ENCODE data around the gene POLE3.
A peak's percentile ranks its signal among the peaks of the same experiment; 100 is the strongest.
"Not testable (repeated sequence)": the region's sequence is repeated elsewhere in the genome, so short reads cannot be mapped to it uniquely, and the experiment has no call there.

POLE3 gene

DNA sequence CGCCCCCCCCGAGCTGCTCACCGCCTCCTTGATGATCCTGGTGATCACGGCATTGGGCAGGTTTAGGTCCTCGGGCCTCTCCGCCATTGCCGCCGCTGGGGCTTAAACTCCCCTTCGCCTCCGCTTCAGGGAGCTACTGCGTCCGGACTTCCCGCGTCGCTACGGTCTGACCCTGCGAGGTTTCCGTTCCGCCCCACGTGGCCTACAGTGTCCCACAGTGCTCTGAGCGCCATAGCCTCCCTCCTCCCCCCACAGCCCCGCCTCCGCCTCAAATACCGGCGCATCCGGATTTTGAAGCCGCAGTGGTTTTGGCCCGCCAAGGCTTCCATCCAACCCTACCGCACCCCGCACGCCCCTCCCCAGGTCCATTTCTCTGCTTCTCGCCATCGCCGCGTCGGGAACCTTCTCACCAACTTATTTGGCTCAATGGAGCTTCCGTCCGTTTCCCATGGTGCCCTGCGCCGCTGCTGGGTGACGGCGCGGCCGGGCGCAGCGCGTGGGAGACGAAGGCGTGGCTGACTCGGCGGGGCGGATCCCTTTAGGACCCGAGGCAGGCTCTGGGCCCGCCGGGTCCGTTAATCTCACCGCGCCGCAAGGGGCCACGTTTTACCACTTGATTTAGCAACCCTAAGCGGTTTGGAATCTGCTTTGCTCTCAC, at the start of gene POLE3, which contains the start of gene C9orf43:
POLE3 (minus strand) TSS at position 469 of the 658 bp plus-strand sequence; CDS start at position 87, 382 bp downstream.
C9orf43 (plus strand) TSS at position 541 of the 658 bp plus-strand sequence. CDS start 2,747 bp downstream, outside the sequence.
- DNase-seq (ENCODE audit: low spot score) = peak; percentile 97

GRCh38 chr9:113456235-113456634, 45.8 kb upstream of the POLE3 start:
- no peak for DNase-seq (ENCODE audit: low spot score)

DNA sequence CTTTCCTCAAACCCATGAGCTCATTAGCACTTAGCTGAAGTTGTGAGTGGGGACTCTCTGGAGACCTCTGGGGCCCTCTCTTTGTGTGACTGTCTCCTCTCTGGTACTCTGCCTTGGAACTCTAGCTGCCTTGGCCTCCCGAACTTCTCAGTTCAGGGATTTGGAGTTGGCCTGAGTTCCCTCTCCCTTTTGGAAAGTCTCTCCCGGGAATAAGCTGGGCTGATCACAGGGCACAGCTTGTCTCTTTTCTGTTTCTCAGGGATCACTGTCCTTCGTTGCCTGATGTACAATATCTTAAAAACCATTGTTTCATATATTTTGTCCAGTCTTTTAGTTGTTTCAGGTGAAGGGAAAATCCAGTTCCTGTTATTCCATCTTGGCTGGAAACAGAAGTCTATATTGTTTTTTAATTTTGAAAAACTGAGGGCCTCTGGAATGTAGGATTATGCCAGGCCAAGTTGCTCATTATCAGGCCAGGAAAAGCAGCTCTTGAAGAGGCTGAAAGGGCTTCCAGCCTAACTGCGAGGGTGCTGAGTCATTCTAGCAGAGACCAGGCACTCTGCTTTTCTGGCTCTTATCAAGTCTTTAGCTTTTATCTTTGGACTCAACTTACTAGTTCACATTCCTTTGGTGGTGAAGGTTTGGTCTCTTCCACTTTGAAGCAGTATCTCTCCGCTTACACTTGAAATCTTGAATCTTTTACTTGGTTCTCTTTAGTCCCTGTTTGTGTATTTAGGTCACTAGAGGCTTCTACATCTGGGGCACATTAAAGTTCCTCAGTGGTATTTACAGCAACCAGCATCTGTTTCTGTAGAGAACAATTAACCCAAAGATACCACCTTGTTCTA, 44.7 kb upstream of the POLE3 start:
- no peak for DNase-seq (ENCODE audit: low spot score)

GRCh38 chr9:113452113-113452605, 41.7 kb upstream of the POLE3 start:
- no peak for DNase-seq (ENCODE audit: low spot score)

- DNase-seq (ENCODE audit: low spot score) = no peak
Measured at GRCh38 chr9:113449376-113449775, 38.9 kb upstream of the POLE3 start.

- no peak for DNase-seq (ENCODE audit: low spot score)
Measured at GRCh38 chr9:113446323-113446740, 35.9 kb upstream of the POLE3 start.

DNA sequence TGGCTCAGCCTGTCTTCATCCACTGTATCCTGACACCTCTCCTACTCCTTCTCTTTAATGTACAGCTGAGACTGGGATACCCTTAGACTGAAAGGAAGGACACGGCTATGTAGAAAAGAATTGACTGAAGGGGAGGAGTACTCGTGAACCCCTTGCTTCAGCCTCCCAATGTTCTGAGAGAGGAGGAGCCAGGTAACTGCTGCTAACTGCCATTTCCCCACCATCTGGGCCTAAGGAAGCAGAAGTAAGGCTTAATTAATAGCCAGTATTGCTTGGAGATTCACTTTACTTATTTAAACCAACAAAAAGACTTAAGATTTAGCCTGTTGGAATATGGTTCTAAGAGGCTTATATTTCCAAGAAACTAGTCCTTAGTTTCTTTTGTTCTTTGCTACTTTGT, 34.3 kb upstream of the POLE3 start:
- no peak for DNase-seq (ENCODE audit: low spot score)

GRCh38 chr9:113437716-113438115, 27.2 kb upstream of the POLE3 start:
- not testable (repeated sequence) for DNase-seq (ENCODE audit: low spot score)

- no peak for DNase-seq (ENCODE audit: low spot score)
Measured at GRCh38 chr9:113436728-113437515, 26.4 kb upstream of the POLE3 start.

- DNase-seq (ENCODE audit: low spot score) = no peak
Measured at GRCh38 chr9:113431191-113431590, 20.7 kb upstream of the POLE3 start.

GRCh38 chr9:113428062-113428615, 17.7 kb upstream of the POLE3 start:
- no peak for DNase-seq (ENCODE audit: low spot score)

DNA sequence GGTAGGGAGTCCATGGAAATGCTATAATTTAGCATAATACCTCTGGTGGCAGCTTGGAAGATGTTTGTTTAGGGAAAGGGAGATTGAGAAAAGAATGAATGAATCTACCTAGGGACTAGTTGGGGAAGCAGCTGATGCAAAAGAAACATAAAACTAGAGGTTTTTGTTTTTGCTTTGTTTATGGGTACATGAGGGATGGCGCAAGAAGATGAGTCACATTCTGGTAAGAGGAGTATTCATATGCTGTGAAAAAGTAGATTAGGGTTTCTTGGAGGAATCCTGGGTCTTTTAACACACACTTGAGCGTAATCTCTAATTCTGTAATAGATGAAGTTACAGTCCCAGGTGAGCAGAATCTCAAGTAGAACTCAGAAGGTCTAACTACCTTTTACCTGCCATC, 17.2 kb upstream of the POLE3 start:
- DNase-seq (ENCODE audit: low spot score) = no peak

- no peak for DNase-seq (ENCODE audit: low spot score)
Measured at GRCh38 chr9:113426701-113427100, 16.2 kb upstream of the POLE3 start.

DNA sequence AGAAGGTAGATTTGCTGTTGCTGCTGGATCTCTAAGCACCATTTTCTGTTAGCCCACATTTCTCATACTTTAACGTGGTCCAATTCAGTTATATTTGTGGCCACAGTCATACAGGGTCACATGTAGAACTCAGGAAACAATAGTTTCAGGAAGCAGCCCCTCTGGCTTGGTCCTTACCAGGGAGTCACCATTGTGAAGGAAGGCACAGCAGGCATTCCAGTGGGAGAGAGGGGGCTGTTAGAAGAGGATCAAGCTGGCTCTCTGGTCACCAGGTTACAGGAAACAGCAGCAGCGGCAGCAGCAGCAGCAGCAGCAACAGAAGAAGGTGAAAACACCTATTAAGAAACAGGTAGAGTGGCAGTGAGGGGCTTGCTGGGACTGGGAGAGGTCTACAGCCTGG, 14.6 kb upstream of the POLE3 start:
- DNase-seq (ENCODE audit: low spot score) = no peak

DNA sequence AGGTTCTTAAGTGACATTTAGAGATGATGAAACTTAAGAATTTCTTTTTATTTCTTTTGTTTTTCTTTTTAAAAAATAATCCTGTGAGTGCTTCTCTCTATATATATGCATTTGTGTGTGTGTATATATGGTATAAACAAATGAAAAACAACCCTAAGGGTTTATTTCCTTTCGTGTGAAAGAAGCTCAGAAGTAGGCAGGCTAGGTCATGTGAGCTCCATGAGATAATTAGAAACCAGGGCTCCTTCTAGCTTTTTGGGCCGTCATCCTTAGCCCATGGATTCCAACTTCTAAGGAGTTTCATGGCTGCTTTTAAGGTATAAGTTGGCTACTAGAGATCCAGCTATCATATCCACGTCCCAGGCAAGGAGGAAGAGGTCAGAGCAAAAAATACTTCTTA, 11.3 kb upstream of the POLE3 start:
- DNase-seq (ENCODE audit: low spot score) = no peak

GRCh38 chr9:113417370-113417769, 6.9 kb upstream of the POLE3 start:
- no peak for DNase-seq (ENCODE audit: low spot score)

DNA sequence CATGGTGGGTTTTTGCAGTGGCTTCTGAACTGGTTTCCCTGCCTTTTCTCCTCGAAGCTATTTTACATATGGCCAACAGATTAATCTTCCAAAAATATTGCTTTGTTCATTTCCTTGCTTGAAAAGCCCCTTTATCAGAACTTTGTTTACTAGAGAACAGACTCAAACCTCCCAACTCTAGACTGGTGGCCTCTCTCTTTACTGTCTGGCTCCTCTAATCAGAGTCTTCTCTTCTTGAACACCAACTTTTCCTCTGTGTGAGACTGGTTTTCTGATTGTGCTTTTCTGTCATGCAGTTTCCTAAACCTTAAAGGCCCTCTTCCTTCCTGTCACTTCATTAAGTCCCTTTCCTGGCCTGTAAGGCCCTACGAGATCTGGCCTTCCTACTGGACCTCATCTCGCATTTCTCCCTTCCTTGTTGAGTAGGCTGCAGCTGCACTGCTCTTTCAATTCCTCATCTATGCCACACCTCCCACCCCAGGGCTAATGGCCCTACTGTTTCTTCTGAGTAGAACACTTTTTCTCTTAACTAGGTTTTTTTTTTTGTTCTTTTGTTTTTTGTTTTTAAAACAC, 5.8 kb upstream of the POLE3 start:
- no peak for DNase-seq (ENCODE audit: low spot score)

- DNase-seq (ENCODE audit: low spot score) = no peak
Measured at GRCh38 chr9:113409883-113410206, 630 bp downstream of the POLE3 start.

GRCh38 chr9:113409481-113409880, 994 bp downstream of the POLE3 start:
- no peak for DNase-seq (ENCODE audit: low spot score)

DNA sequence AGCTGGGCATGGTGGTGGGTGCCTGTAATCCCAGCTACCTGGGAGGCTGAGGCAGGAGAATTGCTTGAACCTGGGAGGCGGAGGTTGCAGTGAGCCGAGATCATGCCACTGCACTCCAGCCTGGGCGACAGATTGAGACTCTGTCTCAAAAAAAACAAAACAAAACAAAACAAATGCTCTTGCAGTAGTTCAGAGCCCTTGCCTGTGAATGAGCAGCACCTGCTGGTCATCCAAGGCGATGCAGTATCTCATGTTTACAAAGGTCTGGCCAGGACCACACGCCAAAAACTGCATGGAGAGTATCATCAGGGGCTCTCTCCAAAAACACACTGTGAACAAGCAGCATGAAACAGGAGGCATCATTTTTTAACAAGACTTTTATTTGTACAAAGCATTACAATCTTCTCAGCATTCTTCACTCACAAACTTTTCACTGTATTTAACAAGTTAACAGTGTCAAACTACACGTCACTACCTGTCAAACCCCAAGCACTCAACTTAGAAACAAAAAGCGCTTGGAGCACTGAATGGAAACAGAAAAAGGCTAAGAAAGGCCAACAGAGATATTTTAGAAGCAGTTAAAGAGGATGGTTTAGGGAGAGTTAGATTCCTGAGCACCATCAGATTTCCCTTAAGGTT, 3.5 kb downstream of the POLE3 start:
- peak; percentile 68 for DNase-seq (ENCODE audit: low spot score)

DNA sequence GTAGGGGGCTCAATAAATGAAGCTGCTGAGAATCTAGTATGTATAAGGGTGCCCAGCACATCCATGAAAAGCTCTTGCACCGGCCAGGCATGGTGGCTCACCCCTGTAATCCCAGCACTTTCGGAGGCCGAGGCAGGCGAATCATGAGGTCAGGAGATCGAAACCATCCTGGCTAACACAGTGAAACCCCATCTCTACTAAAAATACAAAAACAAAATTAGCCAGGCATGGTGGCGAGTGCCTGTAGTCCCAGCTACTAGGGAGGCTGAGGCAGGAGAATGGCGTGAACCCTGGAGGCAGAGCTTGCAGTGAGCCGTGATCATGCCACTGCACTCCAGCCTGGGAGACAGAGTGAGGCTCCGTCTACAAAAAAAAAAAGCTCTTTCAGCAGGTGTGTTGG, 4.1 kb downstream of the POLE3 start:
- DNase-seq (ENCODE audit: low spot score) = not testable (repeated sequence)
